Osteoblast (primary cell): ENCODE results near the gene SH3RF3. TPM values are rescaled to one million over a fixed set of nuclear protein-coding genes. Genes with fewer than 3 reads are reported as not detected.

Experiments
- DNase-seq: peaks from one replicate; pipeline ENCODE4 v3.0.0; 2011; ENCODE audit warnings: low spot score, mixed read lengths; ENCODE audit not compliant: insufficient read length; ENCODE audit errors: missing footprints
- H2AFZ ChIP-seq: 2 replicates; pipeline ENCODE4 v1.6.0; 2011; ENCODE audit warnings: mild to moderate bottlenecking, low read length
- H3K27ac ChIP-seq: 2 replicates; pipeline ENCODE4 v1.5.1; 2011; ENCODE audit warnings: mild to moderate bottlenecking, low read depth, low read length, moderate library complexity
- H3K27me3 ChIP-seq: 2 replicates; pipeline ENCODE4 v1.6.0; 2012; ENCODE audit warnings: mild to moderate bottlenecking, control low read depth, inconsistent platforms, low read length, moderate library complexity; ENCODE audit not compliant: insufficient read depth
- H3K36me3 ChIP-seq: 2 replicates; pipeline ENCODE4 v1.5.1; 2011; ENCODE audit warnings: mild to moderate bottlenecking, low read length, control low read depth, moderate library complexity; ENCODE audit not compliant: insufficient read depth
- H3K4me1 ChIP-seq: 2 replicates; pipeline ENCODE4 v1.5.1; 2011; ENCODE audit warnings: mild to moderate bottlenecking, low read length, control low read depth, moderate library complexity; ENCODE audit not compliant: insufficient read depth
- H3K4me2 ChIP-seq: 2 replicates; pipeline ENCODE4 v1.6.0; 2011; ENCODE audit warnings: mild to moderate bottlenecking, low read length; ENCODE audit not compliant: insufficient read depth
- H3K4me3 ChIP-seq: fragments of 200-600 bp; sonication (generic); 3 replicates; pipeline ENCODE4 v1.5.1; 2012; ENCODE audit warnings: mild to moderate bottlenecking, low read length, inconsistent platforms; ENCODE audit not compliant: insufficient read depth
- H3K79me2 ChIP-seq: 2 replicates; pipeline ENCODE4 v1.6.0; 2012; ENCODE audit warnings: mild to moderate bottlenecking, low read length, control low read depth, inconsistent platforms; ENCODE audit not compliant: insufficient read depth
- H3K9me3 ChIP-seq: 2 replicates; pipeline ENCODE4 v1.5.1; 2011; ENCODE audit warnings: low read depth, low read length, control low read depth
- H4K20me1 ChIP-seq: 2 replicates; pipeline ENCODE4 v1.6.0; 2012; ENCODE audit warnings: mild to moderate bottlenecking, low read length, control low read depth; ENCODE audit not compliant: insufficient read depth
- total RNA-seq: library from RNA; depleted of rRNA; stranded (reverse); fragments of >200 nt; gene quantifications from 2 replicates; pipeline ENCODE4 v1.2.3, GENCODE V29; 2012
- TF ChIP-seq, protein P1 (sequence below): IDR thresholded peaks from 2 replicates; pipeline ENCODE4 v1.5.1; 2011; ENCODE audit warnings: mild to moderate bottlenecking, low read depth, low read length, moderate library complexity; ENCODE audit errors: extremely low read depth

The SH3RF3 gene
- total RNA-seq, 1 donor = 14.8 TPM

DNA sequence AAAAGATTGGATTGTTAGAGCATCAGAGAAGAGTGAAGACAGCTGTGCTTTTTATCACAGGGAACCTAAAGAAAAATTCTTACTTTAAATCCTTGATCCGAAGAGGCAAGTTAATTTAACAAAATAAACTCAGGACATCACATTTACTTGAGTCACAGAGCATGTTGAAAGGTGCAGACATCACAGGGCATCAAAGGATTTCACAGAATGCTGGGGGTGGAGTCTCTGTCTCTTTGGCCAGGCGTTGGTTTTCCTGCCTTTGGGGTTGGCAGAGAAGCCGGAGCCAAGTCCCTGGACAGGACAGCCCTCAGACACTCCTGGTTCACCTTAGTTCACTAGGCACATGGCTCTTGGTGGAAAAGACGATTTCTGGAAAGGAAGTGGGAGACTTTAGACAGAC, 56.3 kb downstream of the SH3RF3 start:
- H3K4me1 ChIP-seq = peaks cover 26% of the 10 kb centered on the region
- TF ChIP-seq, protein P1, sequence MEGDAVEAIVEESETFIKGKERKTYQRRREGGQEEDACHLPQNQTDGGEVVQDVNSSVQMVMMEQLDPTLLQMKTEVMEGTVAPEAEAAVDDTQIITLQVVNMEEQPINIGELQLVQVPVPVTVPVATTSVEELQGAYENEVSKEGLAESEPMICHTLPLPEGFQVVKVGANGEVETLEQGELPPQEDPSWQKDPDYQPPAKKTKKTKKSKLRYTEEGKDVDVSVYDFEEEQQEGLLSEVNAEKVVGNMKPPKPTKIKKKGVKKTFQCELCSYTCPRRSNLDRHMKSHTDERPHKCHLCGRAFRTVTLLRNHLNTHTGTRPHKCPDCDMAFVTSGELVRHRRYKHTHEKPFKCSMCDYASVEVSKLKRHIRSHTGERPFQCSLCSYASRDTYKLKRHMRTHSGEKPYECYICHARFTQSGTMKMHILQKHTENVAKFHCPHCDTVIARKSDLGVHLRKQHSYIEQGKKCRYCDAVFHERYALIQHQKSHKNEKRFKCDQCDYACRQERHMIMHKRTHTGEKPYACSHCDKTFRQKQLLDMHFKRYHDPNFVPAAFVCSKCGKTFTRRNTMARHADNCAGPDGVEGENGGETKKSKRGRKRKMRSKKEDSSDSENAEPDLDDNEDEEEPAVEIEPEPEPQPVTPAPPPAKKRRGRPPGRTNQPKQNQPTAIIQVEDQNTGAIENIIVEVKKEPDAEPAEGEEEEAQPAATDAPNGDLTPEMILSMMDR = no peak
- no peak overlapping the region for H2AFZ ChIP-seq
- peaks cover 69% of the 10 kb centered on the region for H3K79me2 ChIP-seq
- no peaks in the 10 kb centered on the region for H3K9me3 ChIP-seq
- H3K4me2 ChIP-seq = peak overlapping the region; percentile 37
- no peak for DNase-seq
- no peaks in the 10 kb centered on the region for H3K27me3 ChIP-seq
- peak overlapping the region; percentile 33 for H3K4me3 ChIP-seq
- H3K27ac ChIP-seq = peak overlapping the region; percentile 96
- H3K36me3 ChIP-seq = no peaks in the 10 kb centered on the region
- peaks cover 6% of the 10 kb centered on the region for H4K20me1 ChIP-seq

DNA sequence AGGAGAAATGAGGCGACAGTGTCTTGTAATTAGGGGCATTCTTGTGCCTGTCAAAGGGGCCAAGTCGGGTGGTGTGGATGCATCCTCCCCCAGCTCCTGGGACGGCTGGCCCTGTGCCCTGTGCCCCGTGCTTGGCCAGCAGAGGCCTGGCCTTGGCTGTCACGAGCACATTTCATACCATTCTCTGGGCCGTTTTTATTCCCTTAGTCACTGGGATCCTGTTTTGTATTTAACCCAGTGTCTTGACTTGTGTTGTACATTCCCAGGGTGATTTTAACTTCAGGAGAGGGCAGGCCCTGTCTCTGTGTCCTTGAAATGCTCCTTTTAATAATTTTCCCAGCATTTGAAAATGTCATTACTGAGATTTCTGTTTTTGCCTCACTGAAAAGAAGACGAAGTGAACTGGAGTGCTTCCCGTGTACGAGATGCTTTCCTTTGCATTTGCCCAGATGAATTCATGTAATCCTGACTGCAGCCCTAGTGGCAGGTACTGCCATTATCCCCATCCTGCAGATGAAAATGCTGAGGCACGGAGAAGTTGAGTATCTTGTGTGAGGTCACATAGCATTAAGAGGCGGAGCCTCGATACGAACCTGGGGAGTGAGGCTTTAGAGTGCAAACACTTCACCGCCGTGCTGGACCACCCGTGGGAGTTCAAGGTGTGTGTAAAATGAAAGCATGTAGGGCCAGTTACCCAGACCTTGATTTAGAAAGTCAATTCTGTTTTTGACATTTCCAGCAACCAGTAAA, 57.0 kb downstream of the SH3RF3 start:
- peak; percentile 96 for DNase-seq
- peaks cover 69% of the 10 kb centered on the region for H3K79me2 ChIP-seq
- H3K4me2 ChIP-seq = peak overlapping the region; percentile 37
- H3K27me3 ChIP-seq = no peaks in the 10 kb centered on the region
- peaks cover 26% of the 10 kb centered on the region for H3K4me1 ChIP-seq
- peak overlapping the region; percentile 96 for H3K27ac ChIP-seq
- no peaks in the 10 kb centered on the region for H3K9me3 ChIP-seq
- peak overlapping the region; percentile 33 for H3K4me3 ChIP-seq
- no peaks in the 10 kb centered on the region for H3K36me3 ChIP-seq
- peaks cover 7% of the 10 kb centered on the region for H4K20me1 ChIP-seq
- H2AFZ ChIP-seq = no peak overlapping the region
- TF ChIP-seq, protein P1 = no peak

DNA sequence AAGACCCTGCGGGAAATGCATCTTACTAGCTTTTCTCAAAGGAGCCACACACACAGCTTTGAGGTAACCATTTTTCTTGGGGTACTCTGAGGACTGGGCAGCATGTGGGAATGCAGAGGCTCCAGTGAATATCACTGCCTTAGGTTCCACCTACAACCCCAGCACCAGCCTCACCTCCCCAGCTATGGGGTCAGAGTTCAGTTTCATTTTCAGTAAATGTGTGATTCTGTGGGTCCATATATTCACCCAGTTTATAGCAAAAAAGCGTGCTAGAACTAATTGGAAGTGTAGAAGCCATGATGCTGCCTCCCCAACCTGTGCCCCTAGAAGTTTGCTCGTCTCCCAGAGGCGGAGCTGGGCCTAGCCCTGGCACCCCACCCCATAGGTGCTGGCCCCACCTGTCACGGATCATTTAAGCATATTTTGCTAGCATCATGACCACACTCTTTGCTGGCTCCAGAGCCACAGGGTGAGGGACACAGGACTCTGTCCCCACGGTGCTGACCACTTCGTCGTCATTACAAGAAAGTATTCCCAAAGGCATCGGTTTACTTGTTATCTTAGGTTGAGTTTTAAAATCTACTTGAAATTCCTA, 57.7 kb downstream of the SH3RF3 start:
- Histone ChIP-seq H3K4me1 (peaks cover 26% of the 10 kb centered on the region), H3K79me2 (peaks cover 71% of the 10 kb centered on the region), H2AFZ (no peak overlapping the region), H3K36me3 (no peaks in the 10 kb centered on the region), H4K20me1 (peaks cover 12% of the 10 kb centered on the region), H3K4me2 (no peak overlapping the region), H3K9me3 (no peaks in the 10 kb centered on the region), H3K4me3 (no peak overlapping the region), H3K27me3 (no peaks in the 10 kb centered on the region), H3K27ac (peak overlapping the region; percentile 96)
- TF ChIP-seq, protein P1 = no peak
- no peak for DNase-seq

DNA sequence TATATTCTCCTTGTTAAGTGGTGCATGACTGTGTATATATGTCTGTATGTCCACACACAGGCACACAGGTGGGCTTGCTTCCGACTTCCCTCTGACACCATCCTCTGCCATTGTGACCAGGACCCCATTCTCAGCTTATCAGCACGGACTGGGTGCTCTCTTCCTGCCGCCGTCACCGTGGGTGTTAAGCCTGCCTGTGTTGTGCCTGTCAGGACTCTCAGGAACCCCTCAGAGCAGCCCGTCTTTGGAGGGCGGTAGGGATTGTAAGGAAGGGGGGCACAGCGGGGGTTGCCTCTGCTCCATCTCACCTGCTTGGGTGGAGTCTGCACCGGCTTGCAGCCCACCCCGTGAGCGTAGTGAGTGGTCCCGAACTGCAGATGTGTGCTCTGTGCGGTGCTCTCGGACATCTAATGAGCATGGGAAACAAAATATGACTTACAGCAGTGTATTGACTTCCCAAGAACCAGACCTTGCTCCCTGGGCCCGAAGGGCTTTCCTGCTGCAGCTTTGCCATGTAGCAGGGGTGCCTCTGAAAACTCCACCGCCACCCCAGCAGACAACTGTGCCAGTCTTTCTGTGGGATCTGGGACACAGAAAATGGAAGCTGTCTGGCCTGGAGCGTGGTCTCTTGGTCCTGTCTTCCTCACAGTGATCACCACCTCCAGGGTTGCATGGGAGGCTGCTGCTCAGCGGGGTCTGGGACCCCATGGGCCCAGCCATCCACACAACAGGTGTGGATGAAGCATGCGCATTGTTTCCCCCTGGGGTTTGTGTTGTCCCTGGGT, 58.9 kb downstream of the SH3RF3 start:
- Histone ChIP-seq H3K4me2 (no peak overlapping the region), H3K4me3 (no peak overlapping the region), H3K27me3 (no peaks in the 10 kb centered on the region), H3K9me3 (no peaks in the 10 kb centered on the region), H3K4me1 (peaks cover 24% of the 10 kb centered on the region), H2AFZ (no peak overlapping the region), H4K20me1 (peaks cover 12% of the 10 kb centered on the region), H3K36me3 (no peaks in the 10 kb centered on the region), H3K27ac (no peak overlapping the region), H3K79me2 (peaks cover 75% of the 10 kb centered on the region)
- TF ChIP-seq, protein P1 = no peak
- DNase-seq = no peak
